K562 (cell line): Measurements from ENCODE around the gene ADNP.

Source experiments
- ARID2 ChIP-seq: fragments of 450-650 bp; IDR thresholded peaks from 2 replicates; pipeline ENCODE4 v1.6.1; 2017; ENCODE audit warnings: antibody characterized with exemption, mild to moderate bottlenecking
- BRD4 ChIP-seq: fragments of 200-600 bp; sonication (generic); IDR thresholded peaks from 2 replicates; pipeline ENCODE4 v1.6.1; 2017; ENCODE audit warnings: inconsistent platforms
- CTCF ChIP-seq, 3 experiments: IDR thresholded peaks in 2 of 3; conservative IDR thresholded peaks in 1 of 3; 2 replicates each; pipeline ENCODE4 v1.5.1; 2011 to 2012; ENCODE audit warnings: low read length in 3 of 3, mild to moderate bottlenecking in 3 of 3, control low read depth in 2 of 3, improper control_type of control experiment in 1 of 3, inconsistent platforms in 1 of 3, low read depth in 1 of 3, mixed read lengths in 1 of 3, moderate library complexity in 1 of 3; ENCODE audit not compliant: insufficient read depth in 2 of 3
- EZH2 ChIP-seq: IDR thresholded peaks from 2 replicates; pipeline ENCODE4 v1.6.1; 2012; ENCODE audit warnings: low read depth, mild to moderate bottlenecking, inconsistent platforms, low read length, borderline replicate concordance
- GABPA ChIP-seq: fragments of 200-800 bp; sonication (Bioruptor generic); conservative IDR thresholded peaks from 2 replicates; pipeline ENCODE4 v1.6.1; 2016; ENCODE audit warnings: low read depth, missing genetic modification characterization, missing compliant biosample characterization
- HMG20A ChIP-seq: fragments of 450-650 bp; formaldehyde crosslinking; conservative IDR thresholded peaks from 2 replicates; pipeline ENCODE4 v1.4.0; 2020; ENCODE audit warnings: mild to moderate bottlenecking, mixed read lengths
- MBD1 ChIP-seq: fragments of 250-450 bp; sonication (Bioruptor Pico); IDR thresholded peaks from 2 replicates; pipeline ENCODE4 v1.8.0; 2022; ENCODE audit warnings: inconsistent platforms
- MED1 ChIP-seq: sonication (generic); formaldehyde crosslinking; IDR thresholded peaks from 2 replicates; pipeline ENCODE4 v1.8.1; 2023; ENCODE audit warnings: missing genetic modification reagents, borderline replicate concordance
- MXI1 ChIP-seq: IDR thresholded peaks from 2 replicates; pipeline ENCODE4 v1.6.1; 2011; ENCODE audit warnings: low read depth, mild to moderate bottlenecking, improper control_type of control experiment, low read length
- NFE2 ChIP-seq: IDR thresholded peaks from 2 replicates; pipeline ENCODE4 v1.6.1; 2014; ENCODE audit warnings: antibody characterized with exemption, low read depth
- NR2C1 ChIP-seq, 2 experiments: fragments of 450-650 bp; IDR thresholded peaks; 2 replicates each; pipeline ENCODE4 v1.6.1; 2017; ENCODE audit warnings: mild to moderate bottlenecking in 2 of 2, antibody characterized with exemption in 1 of 2, inconsistent platforms in 1 of 2, missing compliant biosample characterization in 1 of 2, missing genetic modification characterization in 1 of 2
- THRB ChIP-seq: fragments of 450-650 bp; formaldehyde crosslinking; conservative IDR thresholded peaks from 2 replicates; pipeline ENCODE4 v1.4.0; 2022; ENCODE audit warnings: mild to moderate bottlenecking, missing genetic modification characterization
- ZNF324 ChIP-seq: fragments of 250-450 bp; sonication (Bioruptor Pico); IDR thresholded peaks from 2 replicates; pipeline ENCODE4 v1.4.0; 2020; ENCODE audit warnings: mild to moderate bottlenecking
- ZZZ3 ChIP-seq: fragments of 450-650 bp; IDR thresholded peaks from 2 replicates; pipeline ENCODE4 v1.6.1; 2016; ENCODE audit warnings: antibody characterized with exemption, mild to moderate bottlenecking, moderate library complexity

GRCh38 chr20:50948132-50948785 lies 17.0 kb upstream of the ADNP start:
- TF ChIP-seq NR2C1 (IDR thresholded peaks at IDR 0.05) (no peak), NR2C1 (tag; IDR thresholded peaks at IDR 0.05) (no peak), ZZZ3 (no peak), HMG20A (CRISPR knock-in tag) (no peak), GABPA (tag) (no peak), ZNF324 (no peak), THRB (CRISPR knock-in tag) (no peak), BRD4 (no peak), MED1 (CRISPR knock-in tag) (no peak), EZH2 (no peak), CTCF (IDR thresholded peaks at IDR 0.05 in 2 of 3, conservative IDR thresholded peaks at IDR 0.05 in 1 of 3; ENCODE audit: insufficient read depth in 2 of 3, low read depth in 1 of 3, low read length in 3 of 3) (no peak), NFE2 (no peak), MXI1 (no peak), ARID2 (no peak), MBD1 (CRISPR knock-in tag) (no peak)
